GM20000 (cell line): ENCODE measurements around the gene CCDC63.

Source experiments
- DNase-seq: peaks from one replicate; pipeline ENCODE4 v3.0.0; 2012; ENCODE audit warnings: low spot score
- CTCF ChIP-seq: IDR thresholded peaks from 2 replicates; pipeline ENCODE4 v1.5.1; 2012; ENCODE audit warnings: mild to moderate bottlenecking, control low read depth; ENCODE audit errors: extremely low read depth, missing control alignments

The CCDC63 gene

DNA sequence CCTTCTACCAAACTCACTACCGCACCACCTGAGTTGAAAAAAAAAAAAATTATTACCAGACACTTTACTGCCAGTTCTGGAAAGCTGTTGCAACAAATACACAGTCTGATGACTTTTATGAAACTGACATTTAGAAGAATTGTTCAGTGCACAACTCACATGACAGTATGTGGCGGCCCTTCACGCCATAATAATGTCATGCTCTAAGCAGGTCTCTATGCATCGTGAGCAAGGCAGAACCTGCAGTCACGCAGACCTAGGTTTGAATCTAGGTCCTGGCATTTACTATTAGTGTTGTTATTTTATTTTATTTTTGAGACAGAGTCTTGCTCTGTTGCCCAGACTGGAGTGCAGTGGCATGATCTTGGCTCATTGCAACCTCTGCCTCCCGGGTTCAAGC is 65.5 kb downstream of the CCDC63 start:
- no peak for TF ChIP-seq CTCF
- DNase-seq = no peak

- TF ChIP-seq CTCF = no peak
- DNase-seq = peak; percentile 80
These were observed 66.6 kb downstream of the CCDC63 start for GRCh38 chr12:110913119-110914056.

GRCh38 chr12:110916295-110916875 is 69.6 kb downstream of the CCDC63 start:
- no peak for DNase-seq
- TF ChIP-seq CTCF = no peak

- DNase-seq = no peak
- TF ChIP-seq CTCF = no peak
These were observed 70.7 kb downstream of the CCDC63 start for GRCh38 chr12:110917467-110917866.

GRCh38 chr12:110917961-110918360 is 71.2 kb downstream of the CCDC63 start:
- no peak for DNase-seq
- TF ChIP-seq CTCF = no peak

- TF ChIP-seq CTCF = no peak
- DNase-seq = no peak
These were observed 72.9 kb downstream of the CCDC63 start for GRCh38 chr12:110919720-110920119.

DNA sequence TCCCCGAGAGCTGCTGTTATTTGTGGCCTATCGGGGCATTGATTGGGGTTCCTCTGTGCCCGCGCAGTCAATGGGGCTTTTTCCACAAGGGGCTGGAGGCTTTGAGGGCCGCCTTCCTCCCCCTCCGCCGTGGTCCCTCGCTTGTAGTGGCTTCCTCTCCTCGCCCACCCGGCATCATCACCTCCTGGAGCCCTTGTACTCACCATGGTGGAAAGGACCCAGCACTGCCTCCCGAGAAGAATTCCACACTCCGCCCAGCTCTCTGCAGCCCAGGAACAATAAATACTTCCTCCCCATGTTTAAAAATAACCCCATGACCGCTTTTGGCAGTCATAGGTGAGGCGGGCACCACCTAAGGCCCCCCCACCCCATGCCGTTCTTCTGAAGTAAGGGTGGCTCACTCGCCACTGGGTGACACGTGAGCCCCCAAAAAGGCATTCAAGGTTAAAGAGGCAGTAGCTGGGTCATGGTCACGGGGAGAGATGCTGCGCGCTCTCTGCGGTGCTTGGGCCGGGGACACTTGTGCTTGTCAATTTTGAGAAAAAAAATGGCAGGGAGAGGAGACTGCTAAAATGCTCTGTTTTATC is 73.6 kb downstream of the CCDC63 start, which contains the start of gene MYL2:
Gene MYL2 (minus strand): TSS at position 256 of the 587 bp plus-strand sequence. CDS start 50 bp downstream, at position 206.
- no peak for TF ChIP-seq CTCF
- no peak for DNase-seq
